DOHH2 (cell line): ENCODE measurements around the gene TAX1BP3.

Source experiments
- H3F3A ChIP-seq: fragments of 200-600 bp; sonication (generic), shearing (Covaris generic); 2 replicates; pipeline ENCODE4 v1.6.0; 2016; ENCODE audit warnings: antibody characterized with exemption, mild to moderate bottlenecking; ENCODE audit not compliant: control insufficient read depth, insufficient read depth
- H3K27ac ChIP-seq: fragments of 200-600 bp; sonication (generic); 2 replicates; pipeline ENCODE4 v1.5.1; 2014; ENCODE audit warnings: low read depth, mild to moderate bottlenecking, low read length, moderate library complexity
- H3K27me3 ChIP-seq: fragments of 200-600 bp; sonication (generic); 2 replicates; pipeline ENCODE4 v1.6.1; 2014; ENCODE audit warnings: mild to moderate bottlenecking, low read length, mixed read lengths; ENCODE audit not compliant: control insufficient read depth
- H3K36me3 ChIP-seq: fragments of 200-600 bp; sonication (generic); 2 replicates; pipeline ENCODE4 v1.6.1; 2014; ENCODE audit warnings: mild to moderate bottlenecking, low read length, moderate library complexity, mixed read lengths; ENCODE audit not compliant: control insufficient read depth
- H3K4me1 ChIP-seq: fragments of 200-600 bp; sonication (generic); 2 replicates; pipeline ENCODE4 v1.6.1; 2014; ENCODE audit warnings: mild to moderate bottlenecking, low read length, mixed read lengths; ENCODE audit not compliant: control insufficient read depth
- H3K4me2 ChIP-seq: fragments of 200-600 bp; sonication (generic); 2 replicates; pipeline ENCODE4 v1.6.0; 2014; ENCODE audit warnings: mild to moderate bottlenecking, low read length, moderate library complexity
- H3K4me3 ChIP-seq: fragments of 200-600 bp; sonication (generic); 2 replicates; pipeline ENCODE4 v1.5.1; 2014; ENCODE audit warnings: mild to moderate bottlenecking, low read length, mixed read lengths
- H3K79me2 ChIP-seq: fragments of 200-600 bp; sonication (generic); 2 replicates; pipeline ENCODE4 v1.6.1; 2014; ENCODE audit warnings: mild to moderate bottlenecking, low read length, mixed read lengths; ENCODE audit not compliant: control insufficient read depth
- H3K9me2 ChIP-seq: fragments of 200-600 bp; sonication (generic); replicated peaks from 2 replicates; pipeline ENCODE4 v1.6.1; 2014; ENCODE audit warnings: mild to moderate bottlenecking, low read length, mixed read lengths; ENCODE audit not compliant: control insufficient read depth
- H3K9me3 ChIP-seq: fragments of 200-600 bp; sonication (generic); 2 replicates; pipeline ENCODE4 v1.6.1; 2014; ENCODE audit warnings: antibody characterized with exemption, low read length, mixed read lengths; ENCODE audit not compliant: control insufficient read depth, insufficient read depth
- H4K20me1 ChIP-seq: fragments of 200-600 bp; sonication (generic); 2 replicates; pipeline ENCODE4 v1.6.0; 2014; ENCODE audit warnings: low read depth, mild to moderate bottlenecking, antibody characterized with exemption, low read length, moderate library complexity; ENCODE audit not compliant: control insufficient read depth, insufficient read depth
- CTCF ChIP-seq: fragments of 200-600 bp; sonication (generic); IDR thresholded peaks from one replicate; pipeline ENCODE4 v1.5.1; 2014; ENCODE audit warnings: antibody characterized with exemption, mild to moderate bottlenecking, low read depth, low read length; ENCODE audit not compliant: poor library complexity, severe bottlenecking
- EZH2phosphoT487 ChIP-seq: fragments of 200-600 bp; sonication (generic); IDR thresholded peaks from 2 replicates; pipeline ENCODE4 v1.6.1; 2017; ENCODE audit warnings: borderline replicate concordance, mild to moderate bottlenecking, antibody characterized with exemption, low read length, moderate library complexity, mixed read lengths

The TAX1BP3 gene

DNA sequence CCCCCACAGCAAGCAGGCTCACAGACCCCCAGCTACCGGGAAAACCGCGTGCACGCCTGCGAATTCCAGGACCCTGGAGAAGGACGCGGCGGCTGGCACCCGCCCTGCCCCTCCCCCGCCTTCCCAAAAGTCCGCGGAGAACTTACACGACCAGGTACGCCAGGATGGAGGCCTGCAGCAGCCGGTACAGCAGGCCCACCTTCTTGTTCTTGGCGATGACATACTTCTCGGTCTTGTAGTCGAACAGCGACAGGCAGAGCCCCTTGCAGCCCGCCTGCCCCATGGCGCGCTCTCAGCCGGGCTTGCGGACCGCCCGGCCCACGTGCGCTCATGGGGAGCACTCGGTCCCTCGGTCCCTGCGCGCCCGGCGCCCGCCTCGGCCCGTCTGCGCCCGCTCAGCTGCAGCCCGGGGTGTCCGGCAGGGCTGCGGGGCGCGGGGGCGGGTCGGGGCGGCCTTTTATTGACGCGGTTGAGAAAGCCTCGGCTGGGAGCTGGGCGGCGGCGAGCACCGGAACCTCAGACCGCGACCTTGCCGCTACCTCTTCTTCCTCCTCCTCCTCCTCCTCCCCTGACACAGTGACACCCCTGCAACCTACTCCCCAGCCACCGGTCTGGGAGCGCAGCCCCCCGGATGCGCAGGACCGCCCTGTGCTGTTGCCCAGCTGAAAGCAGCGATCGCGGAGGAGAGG is 27.5 kb upstream of the TAX1BP3 start, which contains the start of gene P2RX5:
TSS of gene P2RX5 (minus strand) at position 433 of the 689 bp plus-strand sequence. CDS start at position 283, 150 bp downstream.
- H3K9me3 ChIP-seq = peaks cover 5% of the 10 kb centered on the region
- TF ChIP-seq CTCF = no peak
- no peak for TF ChIP-seq EZH2phosphoT487
- peak within 1 kb of the TSS; percentile 82 for H3K27ac ChIP-seq

GRCh38 chr17:3695129-3695722 is 26.8 kb upstream of the TAX1BP3 start:
- TF ChIP-seq EZH2phosphoT487 (no peak), CTCF (no peak)
- peaks cover 57% of the 10 kb centered on the region for H3K79me2 ChIP-seq
- no peaks in the 10 kb centered on the region for H3K27me3 ChIP-seq
- H4K20me1 ChIP-seq = peaks cover 5% of the 10 kb centered on the region; the same call in 1 of the 2 replicates
- H3F3A ChIP-seq = no peaks in the 10 kb centered on the region
- peaks cover 5% of the 10 kb centered on the region for H3K9me3 ChIP-seq
- no peaks in the 10 kb centered on the region for H3K9me2 ChIP-seq
- peak overlapping the region; percentile 92 for H3K4me3 ChIP-seq
- H3K27ac ChIP-seq = peak overlapping the region; percentile 82
- peak overlapping the region; percentile 85 for H3K4me2 ChIP-seq
- peaks cover 46% of the 10 kb centered on the region for H3K4me1 ChIP-seq
- H3K36me3 ChIP-seq = peaks cover 40% of the 10 kb centered on the region

More for the DNA sequence above, 27.5 kb upstream of the TAX1BP3 start, which contains the start of gene P2RX5:
- Histone ChIP-seq H3K4me3 (peak within 1 kb of the TSS; percentile 92), H3K36me3 (peaks cover 33% of the 10 kb centered on the region), H3K27me3 (no peaks in the 10 kb centered on the region), H3K9me2 (no peaks in the 10 kb centered on the region), H3K4me2 (peak within 1 kb of the TSS; percentile 85), H3F3A (no peaks in the 10 kb centered on the region), H3K79me2 (peaks cover 51% of the 10 kb centered on the region), H3K4me1 (peaks cover 40% of the 10 kb centered on the region), H4K20me1 (peaks cover 5% of the 10 kb centered on the region; the same call in 1 of the 2 replicates)

DNA sequence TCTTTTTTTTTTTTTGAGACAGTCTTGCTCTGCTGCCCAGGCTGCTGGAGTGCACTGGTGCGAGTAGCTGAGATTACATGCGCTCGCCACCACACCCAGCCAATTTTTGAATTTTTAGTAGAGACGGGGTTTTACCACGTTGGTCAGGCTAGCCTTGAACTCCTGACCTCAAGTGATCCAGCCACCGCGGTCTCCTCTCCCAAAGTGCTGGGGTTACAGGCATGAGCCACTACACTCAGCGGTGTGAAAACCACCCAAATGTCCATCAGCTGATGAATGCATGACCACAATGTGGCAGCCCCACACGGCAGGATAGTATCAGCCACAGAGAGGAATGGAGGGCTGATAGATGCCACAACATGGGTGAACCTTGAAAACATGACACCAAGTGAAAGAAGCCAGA is 25.5 kb upstream of the TAX1BP3 start:
- no peak for TF ChIP-seq EZH2phosphoT487
- TF ChIP-seq CTCF = no peak
- Histone ChIP-seq H3K79me2 (peaks cover 68% of the 10 kb centered on the region), H3K4me3 (peak overlapping the region; percentile 92), H3K36me3 (peaks cover 54% of the 10 kb centered on the region), H3K9me2 (no peaks in the 10 kb centered on the region), H3K9me3 (peaks cover 5% of the 10 kb centered on the region), H3F3A (peaks cover 2% of the 10 kb centered on the region; the same call in 1 of the 2 replicates), H3K27me3 (no peaks in the 10 kb centered on the region), H4K20me1 (peaks cover 5% of the 10 kb centered on the region; the same call in 1 of the 2 replicates), H3K4me1 (peaks cover 60% of the 10 kb centered on the region), H3K4me2 (peak overlapping the region; percentile 85), H3K27ac (peak overlapping the region; percentile 82)
